ENCODE data around the gene ARSG. TPM values are rescaled to one million over a fixed set of nuclear protein-coding genes. Genes with fewer than 3 reads are reported as not detected.
"Not testable (repeated sequence)": the region's sequence is repeated elsewhere in the genome, so short reads cannot be mapped to it uniquely, and the experiment has no call there.

ARSG gene
- total and polyA plus RNA-seq, 2 experiments from 2014 or later, result 5.6 to 15.4 TPM

DNA sequence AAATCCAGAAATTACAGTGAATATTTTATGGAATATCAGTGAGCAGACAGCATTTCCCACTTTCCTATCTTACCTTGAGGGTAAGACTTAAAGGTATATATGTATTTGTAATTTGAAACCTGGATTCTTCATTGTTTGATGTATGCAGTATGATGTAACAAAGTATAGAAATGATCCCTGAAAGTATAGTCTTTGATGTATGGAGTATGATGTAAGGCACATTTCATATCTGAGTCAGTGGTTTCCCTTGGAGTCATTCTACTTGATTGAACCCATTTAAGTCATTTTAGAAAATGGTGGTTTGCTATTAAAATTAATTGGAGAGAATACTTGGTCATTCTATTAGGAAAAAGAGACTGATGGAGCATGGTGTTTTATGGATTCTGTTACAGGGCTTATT is 33.4 kb upstream of the ARSG start:
- TF ChIP-seq, protein P1, sequence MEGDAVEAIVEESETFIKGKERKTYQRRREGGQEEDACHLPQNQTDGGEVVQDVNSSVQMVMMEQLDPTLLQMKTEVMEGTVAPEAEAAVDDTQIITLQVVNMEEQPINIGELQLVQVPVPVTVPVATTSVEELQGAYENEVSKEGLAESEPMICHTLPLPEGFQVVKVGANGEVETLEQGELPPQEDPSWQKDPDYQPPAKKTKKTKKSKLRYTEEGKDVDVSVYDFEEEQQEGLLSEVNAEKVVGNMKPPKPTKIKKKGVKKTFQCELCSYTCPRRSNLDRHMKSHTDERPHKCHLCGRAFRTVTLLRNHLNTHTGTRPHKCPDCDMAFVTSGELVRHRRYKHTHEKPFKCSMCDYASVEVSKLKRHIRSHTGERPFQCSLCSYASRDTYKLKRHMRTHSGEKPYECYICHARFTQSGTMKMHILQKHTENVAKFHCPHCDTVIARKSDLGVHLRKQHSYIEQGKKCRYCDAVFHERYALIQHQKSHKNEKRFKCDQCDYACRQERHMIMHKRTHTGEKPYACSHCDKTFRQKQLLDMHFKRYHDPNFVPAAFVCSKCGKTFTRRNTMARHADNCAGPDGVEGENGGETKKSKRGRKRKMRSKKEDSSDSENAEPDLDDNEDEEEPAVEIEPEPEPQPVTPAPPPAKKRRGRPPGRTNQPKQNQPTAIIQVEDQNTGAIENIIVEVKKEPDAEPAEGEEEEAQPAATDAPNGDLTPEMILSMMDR (IDR thresholded peaks at IDR 0.05; ENCODE audit: low read depth, low read length), result no peak
- H3K9me3 ChIP-seq (ENCODE audit: low read depth), result no peaks in the 10 kb centered on the region
- peaks cover 6% of the 10 kb centered on the region for H3K4me1 ChIP-seq (ENCODE audit: low read depth)
- no peak for DNase-seq (ENCODE audit: low read depth in 1 of 2, low spot score in 1 of 2)
- peaks cover 19% of the 10 kb centered on the region for H3K36me3 ChIP-seq
- no peak overlapping the region for H3K4me3 ChIP-seq
- no peak overlapping the region for H3K27ac ChIP-seq
- H3K27me3 ChIP-seq, result no peaks in the 10 kb centered on the region

DNA sequence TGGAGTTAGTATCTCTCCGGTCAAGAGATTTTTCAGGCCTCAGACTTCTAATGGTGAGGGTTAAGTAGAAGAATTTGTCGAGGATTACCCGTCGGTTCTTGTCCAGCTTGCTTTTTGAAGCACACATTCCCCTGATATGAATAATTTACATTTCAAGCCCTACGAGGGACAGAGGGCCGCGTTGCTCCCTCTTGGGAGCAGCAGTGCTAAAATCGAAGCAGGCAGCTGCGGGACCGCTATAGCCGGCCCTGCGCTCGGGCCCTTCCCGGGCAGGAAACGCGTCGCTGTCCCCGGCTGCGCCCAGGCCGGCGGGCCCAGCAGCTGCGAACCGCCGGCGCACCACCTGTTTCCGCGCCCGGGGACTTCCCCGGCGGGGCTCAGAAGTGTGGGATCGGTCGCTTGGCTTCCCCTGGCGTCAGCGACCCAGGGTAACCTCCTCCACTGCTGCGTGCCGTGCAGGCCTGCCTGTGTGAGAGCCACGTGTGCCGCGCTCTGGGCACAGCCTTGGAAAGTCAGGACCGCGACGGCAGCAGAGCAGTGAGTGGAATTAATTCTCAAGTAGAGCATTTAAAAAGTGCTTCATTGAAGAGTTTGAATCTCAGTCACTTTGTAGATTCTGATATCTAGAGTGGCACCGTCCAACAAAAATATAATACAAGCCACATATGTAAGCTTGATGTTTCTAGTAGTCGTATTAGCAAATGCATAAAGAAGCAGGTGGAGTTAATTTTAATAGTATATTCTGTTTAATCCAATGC is 32.2 kb upstream of the ARSG start:
- peak; percentile 49 to 55 for DNase-seq (ENCODE audit: low read depth in 1 of 2, low spot score in 1 of 2)
- not testable (repeated sequence) for H3K4me3 ChIP-seq

DNA sequence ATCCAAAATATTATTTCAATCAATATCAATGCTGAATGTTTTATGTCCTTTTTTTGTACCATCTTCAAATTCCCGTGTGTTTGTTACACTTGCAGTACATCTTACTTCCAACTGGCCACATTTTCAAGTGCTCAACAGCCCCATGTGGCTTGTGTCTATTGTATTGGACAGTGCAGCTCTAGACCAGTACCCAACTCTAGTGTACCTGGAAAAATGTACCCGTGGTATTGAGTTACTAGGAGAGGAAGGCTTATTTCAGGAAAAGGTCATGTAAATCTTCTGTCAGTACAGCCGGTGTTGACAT is 31.7 kb upstream of the ARSG start:
- H3K4me3 ChIP-seq; H3K9me3 ChIP-seq (ENCODE audit: low read depth); H3K4me1 ChIP-seq (ENCODE audit: low read depth); H3K27ac ChIP-seq; H3K27me3 ChIP-seq; DNase-seq (ENCODE audit: low read depth in 1 of 2, low spot score in 1 of 2): not testable (repeated sequence)
- H3K36me3 ChIP-seq, result peaks cover 15% of the 10 kb centered on the region

More for the DNA sequence above, 32.2 kb upstream of the ARSG start:
- H3K9me3 ChIP-seq (ENCODE audit: low read depth); H3K4me1 ChIP-seq (ENCODE audit: low read depth); H3K27me3 ChIP-seq: not testable (repeated sequence)
- Histone ChIP-seq H3K27ac (peak overlapping the region; percentile 27), H3K36me3 (peaks cover 19% of the 10 kb centered on the region)

DNA sequence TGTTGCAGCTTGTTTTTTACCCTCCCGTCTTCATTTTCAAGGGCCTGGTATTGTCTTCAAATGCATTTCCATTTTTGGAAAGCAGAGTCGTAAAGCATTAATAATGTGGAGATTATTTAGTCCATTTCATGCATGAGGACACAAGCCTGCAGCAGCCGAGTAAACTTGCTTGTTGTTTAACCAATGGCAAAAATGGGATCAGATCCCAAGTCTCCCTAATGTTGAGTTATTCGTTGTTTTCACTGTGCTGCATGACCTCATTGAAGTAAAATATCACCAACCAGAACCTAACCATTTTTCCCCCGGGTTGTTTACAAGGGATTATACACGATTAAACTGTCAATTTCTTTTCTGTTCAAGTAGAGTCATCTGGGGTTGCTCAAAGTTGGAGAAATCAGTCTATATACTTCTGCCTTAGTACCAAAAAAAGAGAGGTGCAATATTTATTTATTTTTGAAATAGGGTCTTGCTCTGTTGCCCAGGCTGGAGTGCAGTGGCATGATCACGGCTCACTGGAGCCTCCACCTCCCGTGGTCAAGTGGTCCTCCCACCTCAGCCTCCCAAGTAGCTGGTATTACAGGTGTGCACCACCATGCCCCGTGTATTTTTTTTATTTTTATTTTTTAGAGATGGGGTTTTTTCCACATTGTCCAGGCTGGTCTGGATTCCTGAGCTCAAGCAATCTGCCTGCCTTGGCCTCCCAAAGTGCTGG is 31.1 kb upstream of the ARSG start:
- Histone ChIP-seq H3K4me3 (no peak overlapping the region), H3K27me3 (no peaks in the 10 kb centered on the region), H3K27ac (no peak overlapping the region), H3K36me3 (peaks cover 8% of the 10 kb centered on the region), H3K4me1 (ENCODE audit: low read depth) (peaks cover 7% of the 10 kb centered on the region), H3K9me3 (ENCODE audit: low read depth) (no peaks in the 10 kb centered on the region)
- TF ChIP-seq, protein P1 (IDR thresholded peaks at IDR 0.05; ENCODE audit: low read depth, low read length), result no peak
- no peak for DNase-seq (ENCODE audit: low read depth in 1 of 2, low spot score in 1 of 2)

DNA sequence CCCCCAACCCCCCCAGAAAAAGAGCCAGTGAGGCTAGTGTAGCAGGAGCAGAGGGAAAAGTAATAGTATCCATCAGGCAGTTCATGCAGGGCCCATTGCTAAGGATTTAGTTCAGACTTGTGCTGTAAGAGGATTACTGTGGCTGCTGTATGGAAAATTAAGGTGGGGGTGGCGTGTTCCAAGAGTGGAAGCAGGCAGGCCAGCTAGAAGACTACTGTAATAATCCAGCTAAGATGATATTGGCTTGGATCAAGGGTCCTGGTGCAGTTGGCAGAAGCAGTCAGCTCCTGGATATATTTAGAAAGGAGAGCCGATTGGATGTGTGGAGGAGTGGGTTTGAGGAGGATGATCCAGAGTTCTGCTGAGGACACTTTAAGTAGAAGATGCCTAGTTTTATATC is 28.8 kb upstream of the ARSG start:
- not testable (repeated sequence) for H3K4me3 ChIP-seq; H3K36me3 ChIP-seq; H3K27me3 ChIP-seq; H3K27ac ChIP-seq; H3K4me1 ChIP-seq (ENCODE audit: low read depth); H3K9me3 ChIP-seq (ENCODE audit: low read depth); DNase-seq (ENCODE audit: low read depth in 1 of 2, low spot score in 1 of 2)

DNA sequence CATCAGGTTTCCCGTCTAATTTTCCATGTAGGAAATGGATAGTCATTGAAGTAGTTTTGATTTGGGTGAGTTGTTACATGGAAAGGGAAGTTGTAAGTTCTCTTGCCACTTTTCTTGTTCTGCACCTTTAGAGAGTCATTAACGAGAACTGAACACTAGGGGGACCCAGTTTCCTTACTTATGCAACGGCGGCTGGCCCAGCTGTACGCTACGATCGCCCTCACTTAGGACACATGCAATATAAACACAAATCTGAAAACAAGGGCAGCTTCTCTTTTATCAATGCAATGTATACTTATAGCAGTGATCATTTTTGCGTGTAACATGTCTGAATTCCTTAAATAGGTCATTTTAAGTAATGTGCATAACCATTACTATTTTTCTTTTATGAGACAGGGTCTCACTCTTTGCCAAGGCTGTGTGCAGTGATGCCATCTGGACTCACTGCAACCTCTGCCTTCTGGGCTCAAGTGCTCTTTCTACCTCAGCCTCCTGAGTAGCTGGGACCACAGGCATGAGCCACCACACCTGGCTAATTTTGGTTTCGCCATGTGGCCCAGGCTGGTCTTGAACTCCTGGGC is 28.1 kb upstream of the ARSG start:
- not testable (repeated sequence) for H3K4me1 ChIP-seq (ENCODE audit: low read depth); H3K36me3 ChIP-seq; H3K9me3 ChIP-seq (ENCODE audit: low read depth); H3K4me3 ChIP-seq; H3K27me3 ChIP-seq; H3K27ac ChIP-seq
- DNase-seq (ENCODE audit: low read depth in 1 of 2, low spot score in 1 of 2), result peak; percentile 47 to 75
- TF ChIP-seq, protein P1 (IDR thresholded peaks at IDR 0.05; ENCODE audit: low read depth, low read length), result peak; percentile 52

DNA sequence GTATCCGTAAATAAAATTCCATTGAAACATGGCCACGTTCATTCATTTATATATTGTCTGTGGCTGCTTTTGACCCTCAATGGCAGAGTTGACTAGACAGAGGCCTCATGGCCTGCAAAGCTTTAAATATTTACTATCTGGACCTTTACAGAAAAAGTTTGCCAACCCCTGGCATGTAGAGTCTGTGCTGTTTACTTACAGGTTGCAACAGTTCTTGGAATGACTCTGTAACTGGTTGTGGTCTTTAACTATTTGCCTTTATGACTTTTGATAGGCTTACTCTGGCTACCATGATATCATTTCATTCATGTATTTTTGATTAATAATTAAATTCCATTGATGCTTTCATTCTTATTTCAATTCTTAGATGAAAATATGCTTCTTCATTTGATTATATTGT is 25.5 kb upstream of the ARSG start:
- not testable (repeated sequence) for H3K27me3 ChIP-seq; DNase-seq (ENCODE audit: low read depth in 1 of 2, low spot score in 1 of 2); H3K9me3 ChIP-seq (ENCODE audit: low read depth); H3K4me1 ChIP-seq (ENCODE audit: low read depth); H3K36me3 ChIP-seq; H3K4me3 ChIP-seq; H3K27ac ChIP-seq
